NCI-H82 treated with DMSO at 0.1 percent for 48 hours (cell line): ENCODE measurements around the gene STK35.
"Not testable (repeated sequence)": the region's sequence is repeated elsewhere in the genome, so short reads cannot be mapped to it uniquely, and the experiment has no call there.

Experiments used
- DNase-seq: peaks from one replicate; lab custom pipeline; 2025; ENCODE audit not compliant: unreplicated experiment; lab: John Stamatoyannopoulos, UW

Gene STK35

DNA sequence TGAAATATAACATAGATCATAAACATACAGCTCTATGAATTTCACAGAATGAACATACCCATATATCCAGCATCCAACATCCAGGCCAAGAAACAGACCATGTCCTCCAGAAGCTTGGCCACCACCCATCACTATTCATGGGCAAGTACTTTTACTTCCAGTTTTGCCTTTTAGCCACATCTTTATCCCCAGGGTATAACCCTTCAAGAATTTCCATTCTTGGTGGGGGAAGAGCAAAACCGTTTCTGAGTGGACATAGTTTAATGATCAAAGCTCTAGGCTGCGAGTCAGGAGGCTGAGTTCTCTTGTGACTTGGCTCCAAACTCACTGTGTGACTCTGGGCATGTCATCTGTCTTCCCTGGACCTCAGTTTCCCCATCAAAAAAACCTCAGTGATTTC lies 78.3 kb downstream of the STK35 start:
- DNase-seq: no peak

- DNase-seq: no peak
Measured at GRCh38 chr20:2183381-2183780, 81.8 kb downstream of the STK35 start.

- DNase-seq: not testable (repeated sequence)
Measured at GRCh38 chr20:2184933-2185332, 83.3 kb downstream of the STK35 start.

DNA sequence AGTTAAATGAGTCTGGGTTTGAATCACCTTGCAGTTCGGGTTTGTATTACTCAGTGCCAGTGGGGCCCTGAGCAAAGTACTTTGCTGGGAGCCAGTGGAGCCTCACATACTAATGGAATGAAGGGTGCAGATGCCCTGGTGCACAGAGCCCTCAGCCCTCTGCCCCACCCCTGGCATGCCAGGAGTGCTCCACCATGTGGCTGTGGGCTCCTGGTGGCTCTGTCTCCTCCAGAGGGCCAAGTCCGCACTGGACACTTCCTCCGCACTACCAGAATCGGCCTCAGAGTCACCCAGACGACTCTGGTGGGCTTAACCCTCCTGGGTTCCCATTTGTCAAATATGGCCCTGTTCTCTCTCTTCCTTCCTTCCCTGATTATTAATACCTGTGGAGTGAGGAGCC lies 94.0 kb downstream of the STK35 start:
- no peak for DNase-seq

GRCh38 chr20:2197166-2197565 lies 95.5 kb downstream of the STK35 start:
- no peak for DNase-seq
